GM12878 (cell line): ENCODE measurements around the gene RAD51B. TPM values are rescaled to one million over a fixed set of nuclear protein-coding genes. Genes with fewer than 3 reads are reported as not detected.

ENCODE experiments used
- ATAC-seq: fragments of 200-7000 bp; cut with Tn5 transposase; 3 replicates; pipeline ENCODE4 v1.9.1; 2020; ENCODE audit warnings: mild to moderate bottlenecking, moderate library complexity
- BruUV-seq: library from RNA; stranded (reverse); fragments of 400-500 nt; replicated peaks from 2 replicates; lab custom pipeline; 2021; lab: Mats Ljungman, UMichigan
- CTCF ChIA-PET: fragments of 300-600 bp; sonication (Branson Sonifier 250); formaldehyde crosslinking; extraction: SDS; loops from one replicate; lab custom pipeline; 2021; ENCODE audit warnings: inconsistent platforms; lab: Yijun Ruan, JAX
- POLR2A ChIA-PET: fragments of 350-600 bp; formaldehyde crosslinking; extraction: SDS; loops from one replicate; lab custom pipeline; 2021; ENCODE audit warnings: inconsistent platforms; lab: Charles Lee
- RAD21 ChIA-PET: fragments of 300-600 bp; sonication (Branson Sonifier 250); formaldehyde crosslinking; loops from one replicate; lab custom pipeline; 2023; ENCODE audit warnings: antibody characterized with exemption; ENCODE audit not compliant: unreplicated experiment; lab: Charles Lee
- SMC1A ChIA-PET: fragments of 300-600 bp; sonication (Branson Sonifier 250); formaldehyde crosslinking; loops from one replicate; lab custom pipeline; 2023; ENCODE audit not compliant: unreplicated experiment, uncharacterized antibody; lab: Charles Lee
- DNase-seq: peaks from one replicate; pipeline ENCODE4 v3.0.0-alpha.2; 2011; ENCODE audit warnings: low read depth, low spot score
- FAIRE-seq: peaks from 3 replicates; lab custom pipeline; 2011; peaks lifted over from hg19 to GRCh38; lab: Jason Lieb, UNC
- H2AFZ ChIP-seq: 2 replicates; pipeline ENCODE4 v1.6.0; 2011; ENCODE audit warnings: low read depth, low read length, control low read depth; ENCODE audit not compliant: control insufficient read depth
- H3K27ac ChIP-seq: 2 replicates; pipeline ENCODE4 v1.5.1; 2011; ENCODE audit warnings: control low read depth; ENCODE audit not compliant: control insufficient read depth, insufficient read depth
- H3K27me3 ChIP-seq, 2 experiments: replicated peaks in 1 of 2; 2 replicates each; pipeline versions ENCODE4 v1.6.0 to v1.6.1; 2011; ENCODE audit warnings: low read length in 1 of 2; ENCODE audit not compliant: control insufficient read depth in 2 of 2, insufficient read depth in 2 of 2
- H3K36me3 ChIP-seq, 2 experiments: 2 replicates each; pipeline ENCODE4 v1.5.1; 2011; ENCODE audit warnings: low read length in 1 of 2; ENCODE audit not compliant: control insufficient read depth in 2 of 2, insufficient read depth in 2 of 2
- H3K4me1 ChIP-seq: 2 replicates; pipeline ENCODE4 v1.6.1; 2011; ENCODE audit warnings: mild to moderate bottlenecking, low read length, moderate library complexity, mixed read lengths; ENCODE audit not compliant: control insufficient read depth, insufficient read depth
- H3K4me2 ChIP-seq: 2 replicates; pipeline ENCODE4 v1.6.0; 2011; ENCODE audit warnings: control low read depth; ENCODE audit not compliant: control insufficient read depth, insufficient read depth
- H3K4me3 ChIP-seq: fragments of 200-600 bp; sonication (generic); 2 replicates; pipeline ENCODE4 v1.5.1; 2016
- H3K79me2 ChIP-seq: 2 replicates; pipeline ENCODE4 v1.6.0; 2011; ENCODE audit warnings: low read length; ENCODE audit not compliant: control insufficient read depth, insufficient read depth
- H3K9ac ChIP-seq: 2 replicates; pipeline ENCODE4 v1.8.0; 2011; ENCODE audit warnings: low read length, control low read depth, mixed read lengths; ENCODE audit not compliant: control insufficient read depth, insufficient read depth
- H3K9me3 ChIP-seq: replicated peaks from 3 replicates; pipeline ENCODE4 v1.5.1; 2011; ENCODE audit warnings: mild to moderate bottlenecking, low read length; ENCODE audit not compliant: control insufficient read depth, insufficient read depth
- H4K20me1 ChIP-seq: 2 replicates; pipeline ENCODE4 v1.6.0; 2011; ENCODE audit not compliant: control insufficient read depth, insufficient read depth
- EGR1 ChIP-seq, 2 experiments: IDR thresholded peaks; 1 replicate in 1 of 2; 2 replicates in 1 of 2; pipeline ENCODE4 v1.6.1; 2011 to 2012; ENCODE audit warnings: low read depth in 2 of 2, low read length in 2 of 2, borderline replicate concordance in 1 of 2, mild to moderate bottlenecking in 1 of 2, moderate library complexity in 1 of 2
- EP300 ChIP-seq, 2 experiments: fragments of 150-350 bp in 1 of 2; IDR thresholded peaks; 2 replicates each; pipeline ENCODE4 v1.6.1; 2011 to 2012; ENCODE audit warnings: low read depth in 2 of 2, low read length in 2 of 2, borderline replicate concordance in 1 of 2, improper control_type of control experiment in 1 of 2, inconsistent platforms in 1 of 2; ENCODE audit not compliant: control insufficient read depth in 1 of 2
- ESRRA ChIP-seq: IDR thresholded peaks from 2 replicates; pipeline ENCODE4 v1.6.1; 2012; ENCODE audit warnings: mild to moderate bottlenecking, low read length, improper control_type of control experiment
- ETV6 ChIP-seq, 2 experiments: fragments of 450-650 bp in 1 of 2; IDR thresholded peaks in 1 of 2; conservative IDR thresholded peaks in 1 of 2; 2 replicates each; pipeline ENCODE4 v1.6.1; 2014; ENCODE audit warnings: antibody characterized with exemption in 1 of 2, borderline replicate concordance in 1 of 2, low read depth in 1 of 2, mild to moderate bottlenecking in 1 of 2, moderate library complexity in 1 of 2
- EZH2 ChIP-seq: IDR thresholded peaks from 2 replicates; pipeline ENCODE4 v1.6.1; 2012; ENCODE audit warnings: low read depth, mild to moderate bottlenecking, control low read depth, inconsistent platforms, low read length, borderline replicate concordance; ENCODE audit not compliant: control insufficient read depth
- MEF2A ChIP-seq: IDR thresholded peaks from 2 replicates; pipeline ENCODE4 v1.6.1; 2011; ENCODE audit warnings: low read depth, mild to moderate bottlenecking, low read length, moderate library complexity; ENCODE audit not compliant: insufficient read depth
- NBN ChIP-seq: fragments of 450-650 bp; IDR thresholded peaks from 2 replicates; pipeline ENCODE4 v1.6.1; 2016
- RELA ChIP-seq: fragments of 450-650 bp; IDR thresholded peaks from 2 replicates; pipeline ENCODE4 v1.8.0; 2014; ENCODE audit warnings: borderline replicate concordance; ENCODE audit not compliant: partially characterized antibody
- SRF ChIP-seq, 2 experiments: IDR thresholded peaks; 2 replicates each; pipeline ENCODE4 v1.6.1; 2011; ENCODE audit warnings: low read depth in 2 of 2, low read length in 2 of 2, mild to moderate bottlenecking in 1 of 2, moderate library complexity in 1 of 2
- WGBS: methylation state at CpG from one replicate; pipeline ENCODE4 v1.1.6; 2016; ENCODE audit warnings: low lambda C conversion rate; ENCODE audit not compliant: insufficient replicate concordance, insufficient coverage; ENCODE audit errors: missing lambda C conversion rate; 5-methylcytosine and 5-hydroxymethylcytosine counted together
- in situ Hi-C: fragments of 300-500 bp; cut with MboI; formaldehyde crosslinking; loops from 9 replicates; pipeline ENCODE4 v1.14.3; 2018; ENCODE audit warnings: mixed read lengths
- intact Hi-C: fragments of 100-400 bp; cut with micrococcal nuclease; formaldehyde crosslinking; loops from one replicate; pipeline ENCODE4 v1.14.2; 2022; ENCODE audit not compliant: unreplicated experiment
- polyA plus RNA-seq, 11 experiments: library from polyadenylated mRNA; depleted of rRNA in 4 of 11; unstranded in 6 of 11; stranded (reverse) in 5 of 11; fragments of >200 nt; fragmentation: Nextera tagmentation in 4 of 11; fragmentation: Illumina TruSeq in 1 of 11; extraction: Ambion mirVana in 4 of 11; extraction: Trizol in 1 of 11; gene quantifications; 1 replicate in 1 of 11; 2 replicates in 10 of 11; pipeline versions ENCODE4 v1.2.1 to v1.2.3, GENCODE V29; 2011 to 2016; ENCODE audit warnings: inconsistent platforms in 2 of 11, missing spikeins in 2 of 11, low read depth in 1 of 11
- total RNA-seq, 4 experiments: library from RNA; depleted of rRNA in 3 of 4; stranded (reverse); fragments of >200 nt in 3 of 4; fragmentation: Illumina TruSeq in 1 of 4; extraction: Trizol in 1 of 4; gene quantifications; 2 replicates each; pipeline versions ENCODE4 v1.2.1 to v1.2.3, GENCODE V29; 2013 to 2021
- TF ChIP-seq, protein P1 (sequence below): IDR thresholded peaks from 2 replicates; pipeline ENCODE4 v1.6.1; 2012; ENCODE audit warnings: mild to moderate bottlenecking, low read depth, low read length

Gene RAD51B
- total and polyA plus RNA-seq, 10 of the 15 experiments (the other 5 are each of a cell fraction or from before 2014, with no cell fraction given), result 9.8 to 26.8 (median 21.3) TPM

DNA sequence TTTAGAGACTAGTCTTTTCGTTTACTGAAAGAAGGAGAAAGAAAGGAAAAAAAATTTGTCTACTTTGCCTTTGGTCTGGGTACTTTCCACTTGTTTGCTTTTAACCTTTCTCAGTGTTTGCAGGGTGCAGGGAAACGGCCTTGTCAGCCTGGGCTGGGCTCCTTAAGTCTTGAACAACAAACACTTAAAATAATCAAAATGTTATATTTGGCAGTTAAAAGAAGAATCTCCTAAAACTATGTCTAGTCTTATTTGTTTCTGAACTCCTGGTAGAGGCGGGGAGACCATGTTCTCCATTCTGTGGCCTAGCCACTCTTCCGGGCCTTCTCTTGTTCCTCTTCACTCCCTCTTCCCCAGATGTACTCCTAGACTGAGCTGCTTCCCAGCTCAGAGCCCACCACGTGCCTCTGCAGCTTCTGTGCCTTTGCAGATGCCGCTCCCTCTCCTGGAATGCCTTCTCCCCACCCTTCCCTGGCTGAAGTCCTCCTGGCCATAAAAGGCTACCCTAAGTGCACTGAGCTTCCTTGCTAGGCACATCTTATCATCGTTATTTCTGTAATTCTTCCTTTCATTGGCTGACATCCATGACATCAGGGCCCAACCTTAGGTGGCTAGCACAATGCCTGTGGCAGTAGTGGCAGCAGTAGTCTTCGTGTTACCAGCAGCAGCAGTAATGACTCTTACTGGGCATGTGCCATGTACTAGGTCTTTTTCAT lies 540.4 kb downstream of the RAD51B start (continued):
- TF ChIP-seq ETV6 (conservative IDR thresholded peaks at IDR 0.05 in 1 of 2, IDR thresholded peaks at IDR 0.05 in 1 of 2; ENCODE audit: borderline replicate concordance in 1 of 2, low read depth in 1 of 2) (no peak), EP300 (IDR thresholded peaks at IDR 0.05; ENCODE audit: borderline replicate concordance in 1 of 2, control insufficient read depth in 1 of 2, low read depth in 2 of 2, low read length in 2 of 2) (no peak), MEF2A (no peak), EGR1 (IDR thresholded peaks at IDR 0.05; ENCODE audit: borderline replicate concordance in 1 of 2, low read depth in 2 of 2, low read length in 2 of 2) (no peak), NBN (no peak), SRF (IDR thresholded peaks at IDR 0.05; ENCODE audit: low read depth in 2 of 2, low read length in 2 of 2) (peak in 1 of 2 experiments; percentile 72; a peak in 1 of 4 replicates)

GRCh38 chr14:68361231-68361630 lies 541.7 kb downstream of the RAD51B start:
- POLR2A ChIA-PET, result interaction anchor here (0.7 to 2.3 kb wide), 6 partner anchors 7 to 113 kb away, joined by 3 to 10 read pairs (median 4); no protein-coding TSS in a partner anchor
- Histone ChIP-seq H3K4me1 (peaks cover 33% of the 10 kb centered on the region), H3K4me3 (no peak overlapping the region), H3K9ac (no peak overlapping the region), H3K27me3 (no peaks in the 10 kb centered on the region), H3K36me3 (no peaks in the 10 kb centered on the region), H3K79me2 (no peaks in the 10 kb centered on the region), H3K27ac (no peak overlapping the region), H4K20me1 (no peaks in the 10 kb centered on the region), H3K4me2 (no peak overlapping the region), H3K9me3 (no peaks in the 10 kb centered on the region; the same call in 2 of the 3 replicates), H2AFZ (no peak overlapping the region)
- TF ChIP-seq, protein P1, sequence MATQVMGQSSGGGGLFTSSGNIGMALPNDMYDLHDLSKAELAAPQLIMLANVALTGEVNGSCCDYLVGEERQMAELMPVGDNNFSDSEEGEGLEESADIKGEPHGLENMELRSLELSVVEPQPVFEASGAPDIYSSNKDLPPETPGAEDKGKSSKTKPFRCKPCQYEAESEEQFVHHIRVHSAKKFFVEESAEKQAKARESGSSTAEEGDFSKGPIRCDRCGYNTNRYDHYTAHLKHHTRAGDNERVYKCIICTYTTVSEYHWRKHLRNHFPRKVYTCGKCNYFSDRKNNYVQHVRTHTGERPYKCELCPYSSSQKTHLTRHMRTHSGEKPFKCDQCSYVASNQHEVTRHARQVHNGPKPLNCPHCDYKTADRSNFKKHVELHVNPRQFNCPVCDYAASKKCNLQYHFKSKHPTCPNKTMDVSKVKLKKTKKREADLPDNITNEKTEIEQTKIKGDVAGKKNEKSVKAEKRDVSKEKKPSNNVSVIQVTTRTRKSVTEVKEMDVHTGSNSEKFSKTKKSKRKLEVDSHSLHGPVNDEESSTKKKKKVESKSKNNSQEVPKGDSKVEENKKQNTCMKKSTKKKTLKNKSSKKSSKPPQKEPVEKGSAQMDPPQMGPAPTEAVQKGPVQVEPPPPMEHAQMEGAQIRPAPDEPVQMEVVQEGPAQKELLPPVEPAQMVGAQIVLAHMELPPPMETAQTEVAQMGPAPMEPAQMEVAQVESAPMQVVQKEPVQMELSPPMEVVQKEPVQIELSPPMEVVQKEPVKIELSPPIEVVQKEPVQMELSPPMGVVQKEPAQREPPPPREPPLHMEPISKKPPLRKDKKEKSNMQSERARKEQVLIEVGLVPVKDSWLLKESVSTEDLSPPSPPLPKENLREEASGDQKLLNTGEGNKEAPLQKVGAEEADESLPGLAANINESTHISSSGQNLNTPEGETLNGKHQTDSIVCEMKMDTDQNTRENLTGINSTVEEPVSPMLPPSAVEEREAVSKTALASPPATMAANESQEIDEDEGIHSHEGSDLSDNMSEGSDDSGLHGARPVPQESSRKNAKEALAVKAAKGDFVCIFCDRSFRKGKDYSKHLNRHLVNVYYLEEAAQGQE, result no peak
- no peak for TF ChIP-seq RELA
- TF ChIP-seq EZH2, result no peak
- TF ChIP-seq ESRRA, result no peak
- in situ Hi-C loops (no loop called here), intact Hi-C loops (no loop called here)
- no TSS peak for BruUV-seq
- SMC1A ChIA-PET, result interaction anchor here (1.5 to 11.9 kb wide), 17 partner anchors 9 to 430 kb away, joined by 3 to 114 read pairs (median 10); no protein-coding TSS in a partner anchor
- ATAC-seq (no peak; the same call in 2 of the 3 replicates), DNase-seq (no peak), FAIRE-seq (no peak)
- RAD21 ChIA-PET, result interaction anchor here (1.1 to 6.8 kb wide), 11 partner anchors 13 to 112 kb away, joined by 3 to 46 read pairs (median 10); no protein-coding TSS in a partner anchor
- CTCF ChIA-PET, result interaction anchor here (0.8 to 2.2 kb wide), 5 partner anchors 11 to 113 kb away, joined by 3 to 6 read pairs (median 3); no protein-coding TSS in a partner anchor
- WGBS, result 50% methylated on average over 2 of the region's 2 CpGs
